Left ventricle myocardium superior (tissue), 1 donor: ENCODE results near the gene PIAS4. TPM values are rescaled to one million over a fixed set of nuclear protein-coding genes. Genes with fewer than 3 reads are reported as not detected.
A peak's percentile ranks its signal among the peaks of the same experiment; 100 is the strongest.

Experiments used
- ATAC-seq: fragments of 200-7000 bp; cut with Tn5 transposase; one replicate; pipeline ENCODE4 v1.9.1; 2020; ENCODE audit warnings: mild to moderate bottlenecking, moderate library complexity
- DNase-seq: peaks from one replicate; pipeline ENCODE4 v3.0.0-alpha.2; 2020
- intact Hi-C: fragments of 100-400 bp; cut with micrococcal nuclease; formaldehyde crosslinking; loops from one replicate; pipeline ENCODE4 v1.11.0; 2022
- total RNA-seq: library from RNA; stranded (reverse); fragmentation: NEBNext Ultra II Directional; extraction: Animal tissue kit (Norgen Biotek cat#: 25700); gene quantifications from one replicate; pipeline ENCODE4 v1.2.1, GENCODE V29; 2021
- donor health status: DM: no; HTN: yes; CAD: no; lungs with severe emphysema.

Gene PIAS4
- total RNA-seq, 1 donor from 2014 or later, result 19.8 TPM

DNA sequence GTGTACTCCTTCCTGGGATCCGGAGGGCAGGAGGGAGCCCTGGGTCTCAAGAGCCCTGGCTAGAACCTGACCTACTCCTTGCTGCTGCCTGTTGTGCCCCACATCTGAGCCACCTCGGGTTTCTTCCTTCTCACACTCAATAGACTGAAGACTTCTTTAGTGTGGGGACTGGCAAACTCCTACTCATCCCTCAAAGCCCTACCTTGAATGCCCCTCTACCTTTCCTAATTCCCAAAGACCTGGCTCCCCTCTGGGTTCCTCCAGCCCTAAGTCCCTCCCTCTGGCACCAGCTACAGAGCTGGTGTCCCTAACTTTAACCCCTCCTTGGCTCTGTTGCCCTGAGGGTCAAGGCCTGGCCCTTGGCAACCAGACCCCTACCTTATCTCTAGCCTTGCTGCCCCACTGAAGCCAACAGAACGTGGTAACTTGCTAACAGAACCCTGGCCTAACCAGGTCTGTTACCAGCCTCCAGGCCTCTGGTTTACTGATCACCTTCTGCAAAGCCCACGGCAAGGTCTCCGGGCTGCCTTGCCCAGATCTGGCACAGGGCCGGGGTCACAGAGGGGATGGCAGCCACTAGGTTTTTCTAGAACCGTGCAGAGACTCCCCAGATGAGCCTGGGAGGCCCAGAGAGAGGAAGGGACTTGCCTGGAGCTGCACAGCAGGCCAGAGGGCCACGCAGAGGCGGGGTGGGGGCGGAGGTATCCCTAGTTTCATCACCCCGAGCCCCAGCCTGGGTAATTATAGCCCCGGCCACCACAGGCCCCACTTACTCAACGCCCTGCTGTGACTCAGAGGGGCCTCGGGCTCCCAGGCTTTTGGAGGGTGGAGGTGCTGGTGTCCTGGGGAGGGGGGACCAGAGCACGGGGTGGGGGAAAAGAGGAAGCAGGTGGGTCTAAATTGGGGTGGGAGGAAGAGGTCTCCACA, 43.9 kb downstream of the PIAS4 start:
- no peak for DNase-seq
- ATAC-seq, result no peak

DNA sequence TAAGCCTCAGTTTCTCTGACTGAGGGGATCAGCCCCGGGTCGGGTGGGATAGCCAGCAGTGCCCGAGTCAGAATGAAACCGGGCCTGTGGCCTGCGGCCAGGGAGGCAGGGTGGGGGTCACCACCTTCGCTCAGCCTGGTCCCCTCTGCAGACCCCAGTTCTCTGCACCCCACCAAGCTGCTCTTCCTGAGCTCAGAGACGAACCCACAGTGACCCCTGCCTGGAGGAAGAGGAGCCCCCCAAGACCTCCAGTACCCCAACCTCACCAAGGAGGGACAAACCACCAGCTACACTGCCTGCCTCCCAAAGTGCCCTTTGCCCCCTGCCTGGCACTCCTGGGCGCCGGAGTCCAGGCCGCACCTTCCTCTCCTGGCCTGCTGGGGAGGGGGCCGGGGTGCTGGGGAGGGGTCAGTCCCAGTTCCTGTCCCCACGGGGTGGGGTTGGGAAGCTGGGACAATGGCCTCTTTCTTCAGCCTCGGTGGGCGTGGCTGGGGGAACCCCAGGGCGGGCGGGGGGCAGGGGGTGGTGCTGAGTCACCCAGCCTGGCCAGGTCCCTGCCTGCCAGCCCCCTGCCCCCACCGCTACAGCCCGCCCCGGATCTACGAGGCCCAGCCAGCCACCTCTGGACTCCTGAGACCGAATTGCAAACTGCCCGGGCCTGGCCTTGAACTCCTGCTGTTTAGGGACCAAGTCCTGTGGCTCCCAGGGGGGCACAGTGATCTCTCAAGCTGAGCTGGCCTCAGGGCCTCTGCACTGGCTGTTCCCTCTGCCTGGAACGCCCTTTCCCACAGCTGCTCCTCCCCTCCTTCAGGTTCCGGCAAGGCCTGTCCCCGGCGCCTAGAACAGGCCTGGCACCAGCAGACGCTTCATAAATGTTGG, 44.8 kb downstream of the PIAS4 start:
- DNase-seq, result peak; percentile 67
- peak; percentile 23 for ATAC-seq
- intact Hi-C loops, result no loop called here

More for the DNA sequence above, 43.9 kb downstream of the PIAS4 start:
- intact Hi-C loops, result no loop called here

GRCh38 chr19:4052993-4053422, 45.5 kb downstream of the PIAS4 start:
- intact Hi-C loops, result no loop called here
- ATAC-seq, result no peak

DNA sequence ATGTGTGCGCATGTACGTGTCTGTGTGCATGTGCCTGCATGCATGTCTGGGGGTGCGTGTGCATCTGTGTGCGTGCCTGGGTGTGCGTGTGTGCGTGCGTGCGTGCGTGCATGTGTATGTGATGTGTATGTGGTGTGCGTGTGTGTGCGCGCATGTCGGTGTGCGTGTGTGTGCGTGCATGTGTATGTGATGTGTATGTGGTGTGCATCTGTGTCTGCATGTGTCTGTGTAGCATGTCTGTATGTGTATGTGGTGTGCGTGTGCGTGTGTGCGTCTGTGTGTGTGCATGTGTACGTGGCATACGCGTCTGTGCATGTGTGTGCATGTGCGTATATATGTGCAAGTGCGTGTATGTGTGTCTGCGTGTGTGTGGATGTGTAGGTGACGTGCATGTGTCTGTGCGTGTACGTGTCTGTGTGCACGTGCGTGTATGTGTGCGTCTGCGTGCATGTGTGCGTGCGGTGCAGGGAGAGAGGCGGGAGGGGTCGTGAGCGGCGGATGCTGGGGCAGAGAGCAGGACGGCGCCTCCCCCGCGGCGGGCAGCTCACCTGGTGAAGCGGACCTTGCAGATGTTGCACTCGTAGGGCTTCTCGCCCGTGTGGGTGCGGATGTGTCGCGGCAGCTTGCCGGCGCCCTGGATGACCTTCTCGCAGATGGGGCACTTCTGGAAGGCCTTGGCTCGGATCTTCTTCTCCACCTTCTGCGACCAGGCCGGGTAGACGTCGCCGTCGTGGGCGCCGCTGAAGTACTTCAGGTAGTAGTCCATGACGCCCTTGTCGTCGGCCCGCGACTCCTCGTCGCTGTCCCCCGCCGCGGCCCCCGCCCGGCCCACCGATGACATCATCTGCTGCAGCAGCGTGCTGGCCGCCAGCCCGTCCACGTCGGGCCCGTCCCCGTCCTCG, 46.1 kb downstream of the PIAS4 start:
- DNase-seq (no peak), ATAC-seq (no peak)
- intact Hi-C loops, result no loop called here

More at GRCh38 chr19:4052993-4053422, 45.5 kb downstream of the PIAS4 start:
- DNase-seq, result no peak

DNA sequence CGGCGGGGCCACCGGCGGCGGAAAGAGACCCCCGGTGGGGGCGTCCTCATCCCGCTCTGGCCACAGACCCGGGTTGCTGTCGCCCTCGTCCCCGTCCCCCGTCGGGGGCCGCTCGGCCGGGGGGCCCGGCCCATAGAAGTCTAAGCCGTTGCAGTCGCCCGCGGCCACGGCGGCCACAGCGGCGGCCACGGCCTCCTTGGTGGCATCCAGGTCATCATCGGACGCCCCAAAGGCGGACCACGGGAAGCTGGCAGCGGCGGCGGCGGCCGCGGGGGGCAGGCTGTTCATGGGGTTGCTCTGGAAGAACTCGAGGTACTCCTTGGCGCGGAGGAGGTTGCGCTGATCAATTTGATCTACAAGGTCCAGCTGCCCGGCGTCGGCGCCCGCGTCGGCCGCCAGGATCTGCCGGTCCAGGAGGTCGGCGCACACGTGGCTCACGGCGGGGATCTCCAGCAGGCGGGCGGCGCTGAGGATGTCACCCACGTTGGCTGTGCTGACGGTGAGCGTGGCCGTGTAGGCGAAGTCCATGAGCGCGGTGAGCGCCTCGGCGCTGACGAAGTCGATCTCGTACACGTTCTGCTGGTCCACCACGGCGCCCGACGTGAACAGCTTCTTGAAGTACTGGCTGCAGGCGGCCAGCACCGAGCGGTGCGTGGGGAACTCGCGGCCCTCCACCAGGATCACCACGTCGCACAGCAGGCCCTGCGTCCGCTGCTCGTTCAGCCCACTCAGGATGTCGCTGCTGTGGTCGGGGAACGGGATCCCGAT, 47.1 kb downstream of the PIAS4 start:
- DNase-seq (no peak), ATAC-seq (no peak)
- intact Hi-C loops, result no loop called here

DNA sequence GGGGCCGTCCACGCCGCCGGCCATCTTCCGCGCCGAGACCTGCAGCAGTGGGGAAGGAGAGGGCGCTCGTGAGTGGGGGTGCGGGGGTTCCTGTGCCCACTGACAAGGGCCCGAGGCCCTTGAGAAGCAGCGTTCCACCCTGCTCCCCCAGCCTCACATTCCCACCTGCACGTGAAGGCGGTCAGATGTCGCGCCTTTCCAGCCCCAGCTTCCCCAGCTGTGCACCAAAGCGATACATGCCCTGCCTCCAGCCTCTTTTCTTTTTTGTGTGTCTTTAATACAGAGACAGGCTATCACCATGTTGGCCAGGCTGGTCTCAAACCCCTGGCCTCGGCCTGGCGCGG, 47.6 kb downstream of the PIAS4 start:
- intact Hi-C loops, result no loop called here
- DNase-seq (no peak), ATAC-seq (no peak)

DNA sequence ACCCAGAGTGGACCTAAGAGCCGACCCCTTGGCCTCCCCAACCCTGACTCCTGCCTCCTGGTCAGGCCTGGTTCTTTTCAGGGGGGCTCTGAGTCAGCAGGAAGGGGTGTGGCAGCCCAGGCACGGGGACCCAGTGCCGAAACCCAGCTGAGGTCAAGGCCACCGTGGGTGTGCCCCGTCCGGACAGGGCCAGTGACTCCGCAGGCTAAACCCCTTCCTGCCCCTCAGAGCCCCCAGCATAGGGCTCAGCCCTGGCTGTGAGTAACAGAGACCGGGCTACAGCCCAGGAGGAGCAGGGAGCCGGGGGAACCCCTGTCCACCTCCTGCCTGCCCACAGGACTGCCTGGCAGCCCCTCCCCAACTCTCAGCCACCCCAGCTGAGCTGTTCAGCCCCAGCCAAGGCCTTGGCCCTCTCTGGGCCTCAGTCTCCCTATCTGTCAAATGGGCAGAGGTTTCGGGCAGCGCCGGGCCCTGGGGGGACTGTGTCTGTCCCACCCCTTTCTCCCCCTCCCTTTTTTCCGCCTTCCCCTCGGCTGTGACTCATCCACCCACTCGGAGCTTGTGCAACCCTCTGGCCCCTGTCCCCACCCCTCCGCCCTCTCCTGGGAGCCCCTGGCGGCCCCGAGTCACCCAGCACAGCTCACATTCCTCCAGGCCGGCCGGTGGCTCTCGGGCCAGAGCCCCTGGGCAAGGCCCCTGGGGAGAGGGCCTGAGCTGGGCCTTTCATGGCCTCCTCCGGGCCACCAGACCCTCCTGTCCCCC, 50.6 kb downstream of the PIAS4 start:
- ATAC-seq, result peak; percentile 66
- intact Hi-C loops, result no loop called here
- DNase-seq, result peak; percentile 88

- ATAC-seq (peak; percentile 3), DNase-seq (no peak)
- intact Hi-C loops, result no loop called here
These were observed 51.3 kb downstream of the PIAS4 start for GRCh38 chr19:4058693-4059452.

DNA sequence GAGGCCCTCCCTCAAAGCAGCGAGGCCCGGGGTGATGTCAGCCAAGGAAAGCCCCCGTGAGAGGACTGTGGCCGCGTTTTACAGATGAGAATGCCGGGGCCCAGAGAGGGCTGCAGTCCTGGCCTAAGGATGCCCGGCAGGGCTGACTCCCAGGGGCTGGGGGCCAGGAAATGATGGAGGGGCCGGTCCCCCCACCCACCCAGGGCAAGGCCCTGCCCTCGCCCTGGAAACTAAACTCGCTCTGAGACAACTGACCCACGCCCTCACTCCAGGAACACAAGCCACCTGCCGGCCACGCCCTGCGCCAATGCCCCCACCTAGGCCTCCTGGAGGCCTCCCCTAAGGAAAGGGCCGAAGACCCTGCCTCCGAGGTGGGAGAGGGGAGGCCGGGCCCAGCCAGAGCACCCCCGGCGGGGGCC, 51.9 kb downstream of the PIAS4 start:
- intact Hi-C loops, result no loop called here
- ATAC-seq (no peak), DNase-seq (no peak)

- intact Hi-C loops, result no loop called here
- DNase-seq (peak; percentile 81), ATAC-seq (peak; percentile 20)
These were observed 52.5 kb downstream of the PIAS4 start for GRCh38 chr19:4059891-4060620.

GRCh38 chr19:4060621-4061177, 53.2 kb downstream of the PIAS4 start:
- intact Hi-C loops, result no loop called here
- no peak for DNase-seq
- no peak for ATAC-seq

DNA sequence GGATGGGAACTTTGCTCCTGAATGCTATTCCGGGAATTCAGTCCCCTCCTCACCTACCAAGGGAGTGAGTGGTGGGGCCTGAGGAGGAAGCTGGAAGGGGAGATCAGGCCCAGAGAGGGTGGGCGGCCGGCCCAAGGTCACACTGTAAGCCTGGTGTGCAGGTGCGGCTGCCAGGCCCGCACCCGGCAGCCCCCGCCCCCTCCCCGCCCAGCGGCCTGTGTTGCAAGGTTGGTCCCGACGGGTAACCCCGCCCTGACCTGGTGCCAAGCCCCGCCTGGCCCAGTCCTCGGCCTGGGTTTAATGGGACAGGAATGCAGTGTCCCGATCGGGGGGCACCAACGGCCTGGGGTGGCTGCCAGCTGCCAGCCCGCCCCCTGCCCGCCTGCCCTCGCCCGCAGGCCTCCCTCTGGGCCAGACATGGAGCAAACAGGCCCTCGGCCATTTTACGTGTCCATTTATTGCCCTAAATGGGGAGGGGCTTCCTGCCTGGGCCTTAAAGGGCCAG, 53.7 kb downstream of the PIAS4 start:
- DNase-seq, result peak; percentile 90
- intact Hi-C loops, result no loop called here
- peak; percentile 32 for ATAC-seq

GRCh38 chr19:4061683-4062418, 54.3 kb downstream of the PIAS4 start:
- no peak for DNase-seq
- intact Hi-C loops, result no loop called here
- no peak for ATAC-seq

DNA sequence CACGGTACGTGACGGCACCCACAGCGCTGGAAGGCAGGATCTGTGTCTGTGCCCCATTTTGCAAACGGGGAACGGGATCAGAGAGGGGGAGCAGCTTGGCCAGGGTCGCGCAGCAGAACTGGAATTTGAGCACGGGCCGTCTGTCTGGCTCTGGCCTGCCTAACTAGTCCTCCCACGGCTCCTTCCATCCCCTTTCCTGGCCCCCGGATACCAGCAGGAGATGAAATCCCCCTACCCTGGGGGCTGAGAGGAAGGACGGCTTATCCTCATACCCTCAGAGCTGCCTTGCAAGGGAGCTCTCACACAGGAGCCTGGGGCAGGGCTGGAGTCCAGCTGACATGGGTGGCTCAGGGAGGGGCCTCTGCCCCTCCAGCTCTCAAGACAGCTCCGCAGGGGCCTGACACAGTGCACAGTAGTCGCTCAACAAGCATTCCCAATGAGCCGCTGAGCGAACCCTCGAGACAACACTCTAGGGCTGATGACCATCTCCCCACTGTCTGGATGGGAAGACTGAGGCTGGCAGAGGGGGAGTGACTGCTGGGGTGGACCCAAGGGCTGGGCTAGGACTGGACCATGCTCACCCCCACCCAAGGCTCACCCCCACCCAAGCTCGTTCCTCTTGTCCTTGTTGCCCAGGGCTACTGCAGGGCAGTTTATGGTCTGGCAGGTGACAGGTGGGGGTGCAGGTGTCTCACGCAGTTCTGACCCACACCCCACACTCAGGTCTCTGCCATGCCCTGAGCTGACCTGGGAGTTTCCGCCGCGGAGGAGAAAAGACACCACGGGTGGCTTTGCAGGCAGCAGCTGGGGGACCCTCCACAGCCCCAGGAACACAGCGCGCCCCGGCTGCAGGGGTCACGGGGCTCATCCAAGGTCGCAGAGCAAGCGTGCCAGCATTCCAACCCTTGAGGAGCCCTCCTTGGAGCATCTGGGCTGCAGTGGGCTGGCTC, 55.2 kb downstream of the PIAS4 start:
- ATAC-seq, result no peak
- no peak for DNase-seq
- intact Hi-C loops, result no loop called here
